Vagina (tissue), 2 donors: Measurements from ENCODE around the gene NID1. TPM values are rescaled to one million over a fixed set of nuclear protein-coding genes. Genes with fewer than 3 reads are reported as not detected.

Experiments used
- DNase-seq, 2 donors: peaks; one replicate each; pipeline ENCODE4 v3.0.0-alpha.2; 2017; ENCODE audit errors: extremely low spot score in 2 of 2
- H3K27ac ChIP-seq: fragments of 200-600 bp; sonication (generic); one replicate; pipeline ENCODE4 v1.5.1; 2019
- H3K27me3 ChIP-seq: fragments of 200-600 bp; sonication (generic); one replicate; pipeline ENCODE4 v1.5.1; 2019
- H3K36me3 ChIP-seq, 2 donors: fragments of 200-600 bp; sonication (generic); one replicate each; pipeline ENCODE4 v1.5.1; 2017 to 2019
- H3K4me1 ChIP-seq: fragments of 200-600 bp; sonication (generic); one replicate; pipeline ENCODE4 v1.5.1; 2019
- H3K4me3 ChIP-seq, 2 donors: fragments of 200-600 bp; sonication (generic); 1 replicate in 1 of 2; 2 replicates in 1 of 2; pipeline ENCODE4 v1.5.1; 2016 to 2019
- H3K9me3 ChIP-seq: fragments of 200-600 bp; sonication (generic); one replicate; pipeline ENCODE4 v1.5.1; 2019
- POLR2A ChIP-seq, 2 donors: fragments of 450-650 bp; IDR thresholded peaks; one replicate each; pipeline ENCODE4 v1.6.1; 2017; ENCODE audit warnings: antibody characterized with exemption in 2 of 2, mild to moderate bottlenecking in 2 of 2, moderate library complexity in 2 of 2
- POLR2AphosphoS5 ChIP-seq, 2 donors: sonication (generic); formaldehyde crosslinking; IDR thresholded peaks; one replicate each; pipeline ENCODE4 v1.9.0; 2017; ENCODE audit warnings: antibody characterized with exemption in 2 of 2, mild to moderate bottlenecking in 2 of 2, low read depth in 1 of 2; ENCODE audit not compliant: insufficient read depth in 1 of 2
- intact Hi-C: fragments of 100-400 bp; cut with DNase I; formaldehyde crosslinking; loops from one replicate; pipeline ENCODE4 v1.15.1; 2023
- total RNA-seq: library from RNA; depleted of rRNA; stranded (reverse); fragments of >200 nt; gene quantifications from one replicate; pipeline ENCODE4 v1.2.3, GENCODE V29; 2016
- TF ChIP-seq, protein P1 (sequence below), 3 experiments: fragments of 450-650 bp in 2 of 3; fragments of 200-600 bp in 1 of 3; sonication (generic) in 1 of 3; IDR thresholded peaks; one replicate each; pipeline ENCODE4 v1.5.1; 2017 to 2019; ENCODE audit warnings: antibody characterized with exemption in 3 of 3, mild to moderate bottlenecking in 2 of 3, moderate library complexity in 2 of 3

Gene NID1
- total RNA-seq, 1 donor from 2014 or later: 154 TPM

DNA sequence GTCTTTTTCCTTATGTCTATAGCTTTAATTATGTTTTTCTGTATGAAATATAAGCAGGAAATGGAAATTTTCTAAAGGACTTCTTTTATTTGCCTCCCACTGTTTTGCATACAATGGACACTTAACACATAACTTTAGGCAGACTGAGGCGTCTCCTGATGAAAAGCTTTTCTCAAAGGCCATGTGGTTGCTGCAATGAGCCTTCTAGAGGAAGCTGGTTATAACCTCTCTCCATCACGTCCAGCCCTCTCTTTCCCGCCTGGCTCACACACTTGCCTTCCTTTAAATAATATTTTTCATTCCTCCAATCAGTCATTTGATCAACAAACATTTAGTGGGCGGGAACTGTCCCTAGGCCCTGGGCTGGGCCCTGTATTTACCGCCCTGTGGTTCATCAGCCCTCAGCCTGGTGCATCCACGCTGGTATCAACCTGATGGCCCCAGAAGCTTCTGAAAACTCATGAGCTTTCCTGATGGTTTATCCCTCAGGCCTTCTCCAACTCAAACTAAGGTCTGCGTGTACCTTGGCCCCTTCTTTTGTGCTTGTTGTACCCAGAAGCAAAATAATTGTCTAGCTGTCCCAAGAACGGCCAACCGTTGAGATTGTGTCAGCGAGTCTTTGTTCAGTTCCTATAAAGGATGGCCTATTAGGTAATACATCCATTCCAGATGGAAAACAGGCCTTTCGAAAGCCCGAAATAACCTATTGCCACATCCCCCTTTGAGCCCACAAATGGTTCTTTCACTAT is 122.8 kb downstream of the NID1 start:
- no peak for DNase-seq
- Histone ChIP-seq H3K4me3 (no peak overlapping the region), H3K36me3 (no peaks in the 10 kb centered on the region), H3K4me1 (peaks cover 29% of the 10 kb centered on the region), H3K27ac (peak overlapping the region; percentile 76), H3K27me3 (no peaks in the 10 kb centered on the region), H3K9me3 (no peaks in the 10 kb centered on the region)
- TF ChIP-seq POLR2AphosphoS5 (IDR thresholded peaks at IDR 0.05; ENCODE audit: insufficient read depth in 1 of 2, low read depth in 1 of 2): no peak
- no peak for TF ChIP-seq POLR2A (IDR thresholded peaks at IDR 0.05)
- TF ChIP-seq, protein P1, sequence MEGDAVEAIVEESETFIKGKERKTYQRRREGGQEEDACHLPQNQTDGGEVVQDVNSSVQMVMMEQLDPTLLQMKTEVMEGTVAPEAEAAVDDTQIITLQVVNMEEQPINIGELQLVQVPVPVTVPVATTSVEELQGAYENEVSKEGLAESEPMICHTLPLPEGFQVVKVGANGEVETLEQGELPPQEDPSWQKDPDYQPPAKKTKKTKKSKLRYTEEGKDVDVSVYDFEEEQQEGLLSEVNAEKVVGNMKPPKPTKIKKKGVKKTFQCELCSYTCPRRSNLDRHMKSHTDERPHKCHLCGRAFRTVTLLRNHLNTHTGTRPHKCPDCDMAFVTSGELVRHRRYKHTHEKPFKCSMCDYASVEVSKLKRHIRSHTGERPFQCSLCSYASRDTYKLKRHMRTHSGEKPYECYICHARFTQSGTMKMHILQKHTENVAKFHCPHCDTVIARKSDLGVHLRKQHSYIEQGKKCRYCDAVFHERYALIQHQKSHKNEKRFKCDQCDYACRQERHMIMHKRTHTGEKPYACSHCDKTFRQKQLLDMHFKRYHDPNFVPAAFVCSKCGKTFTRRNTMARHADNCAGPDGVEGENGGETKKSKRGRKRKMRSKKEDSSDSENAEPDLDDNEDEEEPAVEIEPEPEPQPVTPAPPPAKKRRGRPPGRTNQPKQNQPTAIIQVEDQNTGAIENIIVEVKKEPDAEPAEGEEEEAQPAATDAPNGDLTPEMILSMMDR (IDR thresholded peaks at IDR 0.05): no peak
- intact Hi-C loops: no loop called here

DNA sequence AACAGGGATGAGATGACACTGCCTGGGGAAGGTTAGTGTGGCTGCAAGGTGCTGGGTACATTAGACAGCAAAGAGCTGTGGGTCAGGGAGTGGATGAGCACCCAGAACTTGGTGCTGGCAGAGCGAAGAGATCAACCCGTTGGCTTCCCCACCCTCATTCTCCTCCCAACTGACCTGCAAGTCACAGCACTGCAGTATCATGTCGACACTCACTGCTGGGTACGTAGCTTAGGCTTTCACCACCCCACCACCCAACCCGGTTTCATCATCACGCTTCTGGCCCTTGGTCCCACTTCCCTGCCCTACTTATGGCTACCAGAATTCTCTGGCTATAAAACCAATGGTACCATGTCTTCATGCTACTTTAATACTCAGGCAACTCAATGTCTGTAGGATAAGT is 124.6 kb downstream of the NID1 start:
- Histone ChIP-seq H3K9me3 (no peaks in the 10 kb centered on the region), H3K4me3 (no peak overlapping the region), H3K27me3 (no peaks in the 10 kb centered on the region), H3K27ac (no peak overlapping the region), H3K36me3 (no peaks in the 10 kb centered on the region), H3K4me1 (peaks cover 42% of the 10 kb centered on the region)
- intact Hi-C loops: no loop called here
- TF ChIP-seq POLR2A (IDR thresholded peaks at IDR 0.05) (no peak), POLR2AphosphoS5 (IDR thresholded peaks at IDR 0.05; ENCODE audit: insufficient read depth in 1 of 2, low read depth in 1 of 2) (no peak)
- TF ChIP-seq, protein P1 (IDR thresholded peaks at IDR 0.05): no peak
- DNase-seq: no peak

DNA sequence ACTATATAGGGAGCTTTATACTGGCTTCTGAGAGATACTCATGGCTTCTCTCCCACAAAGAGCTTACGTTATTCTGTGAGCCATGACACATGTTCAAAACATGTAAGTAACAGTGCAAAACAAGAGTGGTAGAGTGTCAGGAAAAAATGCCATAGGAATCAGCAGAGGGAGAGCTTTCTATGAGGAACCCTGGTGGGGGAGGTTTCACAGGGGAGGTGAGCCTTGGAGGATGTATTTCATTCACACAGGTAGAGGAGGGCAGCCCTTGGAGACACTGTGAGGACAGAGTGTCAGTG is 125.5 kb downstream of the NID1 start:
- Histone ChIP-seq H3K36me3 (no peaks in the 10 kb centered on the region), H3K4me3 (no peak overlapping the region), H3K27ac (no peak overlapping the region), H3K9me3 (no peaks in the 10 kb centered on the region), H3K27me3 (no peaks in the 10 kb centered on the region), H3K4me1 (peaks cover 48% of the 10 kb centered on the region)
- TF ChIP-seq POLR2AphosphoS5 (IDR thresholded peaks at IDR 0.05; ENCODE audit: insufficient read depth in 1 of 2, low read depth in 1 of 2): no peak
- TF ChIP-seq POLR2A (IDR thresholded peaks at IDR 0.05): no peak
- TF ChIP-seq, protein P1 (IDR thresholded peaks at IDR 0.05): no peak
- intact Hi-C loops: no loop called here
- no peak for DNase-seq

DNA sequence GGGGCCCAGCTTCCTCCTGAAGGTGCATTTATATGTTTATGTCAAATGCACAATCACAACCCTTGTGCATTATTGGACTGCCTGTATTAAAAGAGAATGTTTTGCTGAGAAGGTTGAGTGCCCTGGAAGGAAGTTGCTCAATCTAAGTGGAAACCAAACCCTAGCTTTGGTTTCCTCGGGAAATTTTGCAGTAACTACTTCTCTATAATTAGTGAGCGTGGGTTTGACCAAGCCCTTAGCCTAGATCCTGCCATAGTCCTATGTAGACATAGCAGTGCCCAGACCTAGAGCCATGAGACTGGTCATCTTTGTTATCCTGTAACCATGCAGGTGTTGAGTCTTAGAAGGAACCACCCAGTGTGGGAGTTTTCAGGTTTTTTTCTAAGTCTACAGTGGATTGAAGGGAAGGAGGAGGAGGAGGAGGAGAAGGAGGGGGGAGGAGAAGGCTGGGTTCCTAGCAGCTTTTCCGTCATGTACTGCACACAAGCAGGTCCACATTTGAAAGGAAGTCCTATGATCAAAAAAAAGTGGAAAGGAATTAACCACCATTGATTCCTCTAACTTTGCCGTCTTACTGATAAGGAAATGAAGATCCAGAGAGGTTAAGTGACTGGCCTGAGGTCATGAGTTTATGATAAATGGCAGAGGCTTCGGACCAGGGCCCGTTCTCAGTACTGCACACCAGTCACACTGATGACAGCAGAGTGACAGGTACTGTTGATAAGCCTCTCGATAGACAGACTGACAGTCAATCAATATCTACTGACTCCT is 126.0 kb downstream of the NID1 start:
- H3K27ac ChIP-seq: no peak overlapping the region
- peak in 1 of 2 donors; percentile 73 for TF ChIP-seq POLR2AphosphoS5 (IDR thresholded peaks at IDR 0.05; ENCODE audit: insufficient read depth in 1 of 2, low read depth in 1 of 2)
- TF ChIP-seq, protein P1 (IDR thresholded peaks at IDR 0.05): no peak
- H3K36me3 ChIP-seq: no peaks in the 10 kb centered on the region
- peaks cover 47% of the 10 kb centered on the region for H3K4me1 ChIP-seq
- H3K9me3 ChIP-seq: no peaks in the 10 kb centered on the region
- H3K4me3 ChIP-seq: no peak overlapping the region
- DNase-seq: no peak
- no peaks in the 10 kb centered on the region for H3K27me3 ChIP-seq
- intact Hi-C loops: no loop called here

DNA sequence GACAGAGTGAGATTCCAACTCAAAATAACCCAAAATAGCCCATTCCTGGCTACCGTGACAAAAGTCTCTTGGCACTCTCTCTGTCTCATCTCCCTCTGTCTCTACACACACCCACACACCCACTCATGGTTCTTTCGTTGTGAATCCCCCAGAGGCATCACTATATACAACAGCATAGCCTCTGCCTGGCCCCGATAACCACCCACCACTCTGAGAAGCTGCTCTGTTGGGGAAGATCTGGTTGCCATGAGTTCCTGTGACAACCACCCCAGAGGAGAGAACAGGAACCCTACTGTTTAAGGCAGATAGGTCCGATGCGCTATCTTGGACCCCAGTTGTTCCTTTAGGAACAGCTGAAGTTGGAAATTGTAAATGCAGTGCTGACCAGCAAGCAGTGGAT is 127.8 kb downstream of the NID1 start:
- Histone ChIP-seq H3K4me3 (no peak overlapping the region), H3K4me1 (peaks cover 45% of the 10 kb centered on the region), H3K9me3 (no peaks in the 10 kb centered on the region), H3K27ac (no peak overlapping the region), H3K27me3 (no peaks in the 10 kb centered on the region), H3K36me3 (no peaks in the 10 kb centered on the region)
- TF ChIP-seq POLR2AphosphoS5 (IDR thresholded peaks at IDR 0.05; ENCODE audit: insufficient read depth in 1 of 2, low read depth in 1 of 2) (no peak), POLR2A (IDR thresholded peaks at IDR 0.05) (no peak)
- TF ChIP-seq, protein P1 (IDR thresholded peaks at IDR 0.05): no peak
- DNase-seq: no peak
- intact Hi-C loops: no loop called here
